MM.1S (cell line): Measurements from ENCODE around the gene NUP37.

Experiments
- DNase-seq: peaks from one replicate; pipeline ENCODE4 v3.0.0-alpha.2; 2015
- H2AFZ ChIP-seq: fragments of 300-600 bp; sonication (generic); 2 replicates; pipeline ENCODE4 v1.6.0; 2016; ENCODE audit warnings: antibody characterized with exemption, low read length
- H3F3A ChIP-seq: fragments of 300-600 bp; sonication (generic); 2 replicates; pipeline ENCODE4 v1.6.1; 2016; ENCODE audit warnings: mild to moderate bottlenecking, antibody characterized with exemption, low read length, moderate library complexity, mixed read lengths; ENCODE audit not compliant: insufficient read depth
- H3K27ac ChIP-seq: fragments of 300-600 bp; sonication (generic); 2 replicates; pipeline ENCODE4 v1.5.1; 2016; ENCODE audit warnings: mild to moderate bottlenecking, low read length
- H3K27me3 ChIP-seq: fragments of 300-600 bp; sonication (generic); replicated peaks from 2 replicates; pipeline ENCODE4 v1.6.0; 2016; ENCODE audit warnings: low read length; ENCODE audit not compliant: insufficient read depth
- H3K36me3 ChIP-seq: fragments of 300-600 bp; sonication (generic); replicated peaks from 2 replicates; pipeline ENCODE4 v1.6.1; 2016; ENCODE audit warnings: mild to moderate bottlenecking, low read length, mixed read lengths; ENCODE audit not compliant: insufficient read depth
- H3K4me1 ChIP-seq: fragments of 300-600 bp; sonication (generic); 2 replicates; pipeline ENCODE4 v1.6.1; 2016; ENCODE audit warnings: low read length, mixed read lengths
- H3K4me2 ChIP-seq: fragments of 300-600 bp; sonication (generic); 2 replicates; pipeline ENCODE4 v1.6.0; 2016; ENCODE audit warnings: low read depth, low read length
- H3K4me3 ChIP-seq: fragments of 300-600 bp; sonication (generic); 2 replicates; pipeline ENCODE4 v1.5.1; 2016; ENCODE audit warnings: low read length, mixed read lengths
- H3K79me2 ChIP-seq: fragments of 300-600 bp; sonication (generic); 2 replicates; pipeline ENCODE4 v1.6.1; 2016; ENCODE audit warnings: mixed run types, low read length, mixed read lengths
- H3K9ac ChIP-seq: fragments of 300-600 bp; sonication (generic); 2 replicates; pipeline ENCODE4 v1.6.1; 2016; ENCODE audit warnings: low read length, mixed read lengths
- H3K9me2 ChIP-seq: fragments of 300-600 bp; sonication (generic); replicated peaks from 2 replicates; pipeline ENCODE4 v1.6.1; 2016; ENCODE audit warnings: mild to moderate bottlenecking, low read length, mixed read lengths; ENCODE audit not compliant: insufficient read depth
- H3K9me3 ChIP-seq: fragments of 300-600 bp; sonication (generic); replicated peaks from 2 replicates; pipeline ENCODE4 v1.6.1; 2016; ENCODE audit warnings: mild to moderate bottlenecking, low read length, mixed read lengths; ENCODE audit not compliant: insufficient read depth
- H4K20me1 ChIP-seq: fragments of 300-600 bp; sonication (generic); 2 replicates; pipeline ENCODE4 v1.6.1; 2016; ENCODE audit warnings: mild to moderate bottlenecking, low read length, moderate library complexity, mixed read lengths; ENCODE audit not compliant: insufficient read depth
- CTCF ChIP-seq: fragments of 300-600 bp; sonication (generic); IDR thresholded peaks from 2 replicates; pipeline ENCODE4 v1.5.1; 2016; ENCODE audit warnings: antibody characterized with exemption, low read length, mixed read lengths
- EZH2 ChIP-seq: fragments of 300-600 bp; sonication (generic); optimal IDR thresholded peaks from 2 replicates; pipeline ENCODE3; 2017; ENCODE audit warnings: low read depth, mild to moderate bottlenecking, antibody characterized with exemption, low read length, mixed read lengths
- EZH2phosphoT487 ChIP-seq: fragments of 300-600 bp; sonication (generic); IDR thresholded peaks from 2 replicates; pipeline ENCODE4 v1.6.1; 2018; ENCODE audit warnings: antibody characterized with exemption, low read length

The NUP37 gene

GRCh38 chr12:102050660-102051430, 69.1 kb downstream of the NUP37 start:
- Histone ChIP-seq H3K27me3 (no peaks in the 10 kb centered on the region), H3K4me2 (no peak overlapping the region), H3K36me3 (no peaks in the 10 kb centered on the region), H3K9me2 (no peaks in the 10 kb centered on the region), H3K4me3 (no peak overlapping the region), H3K27ac (no peak overlapping the region), H4K20me1 (no peaks in the 10 kb centered on the region), H3K9ac (no peak overlapping the region), H3K9me3 (no peaks in the 10 kb centered on the region), H3K79me2 (no peaks in the 10 kb centered on the region), H3K4me1 (no peaks in the 10 kb centered on the region), H2AFZ (no peak overlapping the region), H3F3A (no peaks in the 10 kb centered on the region)
- no peak for DNase-seq
- TF ChIP-seq EZH2phosphoT487 (no peak), EZH2 (no peak), CTCF (no peak)

GRCh38 chr12:102043928-102044327, 76.0 kb downstream of the NUP37 start:
- Histone ChIP-seq H3K79me2 (no peaks in the 10 kb centered on the region), H3K9me2 (no peaks in the 10 kb centered on the region), H3K36me3 (no peaks in the 10 kb centered on the region), H4K20me1 (no peaks in the 10 kb centered on the region), H2AFZ (no peak overlapping the region), H3K4me3 (no peak overlapping the region), H3K4me2 (peak overlapping the region; percentile 31), H3F3A (peaks cover 11% of the 10 kb centered on the region), H3K9me3 (no peaks in the 10 kb centered on the region), H3K9ac (no peak overlapping the region), H3K27me3 (no peaks in the 10 kb centered on the region), H3K27ac (peak overlapping the region; percentile 42; the same call in 1 of the 2 replicates), H3K4me1 (peaks cover 14% of the 10 kb centered on the region)
- TF ChIP-seq EZH2 (no peak), EZH2phosphoT487 (no peak)
- peak; percentile 89 for DNase-seq

GRCh38 chr12:102033991-102034745, 85.7 kb downstream of the NUP37 start:
- no peak for DNase-seq
- no peak overlapping the region for H3K27ac ChIP-seq
- H3F3A ChIP-seq = no peaks in the 10 kb centered on the region

More at GRCh38 chr12:102033991-102034745, 85.7 kb downstream of the NUP37 start:
- Histone ChIP-seq H2AFZ (no peak overlapping the region), H3K4me3 (no peak overlapping the region), H3K4me2 (no peak overlapping the region), H3K9me3 (no peaks in the 10 kb centered on the region), H3K9ac (no peak overlapping the region), H4K20me1 (no peaks in the 10 kb centered on the region), H3K36me3 (no peaks in the 10 kb centered on the region), H3K27me3 (no peaks in the 10 kb centered on the region), H3K4me1 (no peaks in the 10 kb centered on the region), H3K79me2 (no peaks in the 10 kb centered on the region), H3K9me2 (no peaks in the 10 kb centered on the region)
- TF ChIP-seq CTCF (no peak), EZH2 (no peak), EZH2phosphoT487 (no peak)
